SK-N-SH treated with all-trans-retinoic acid at 6 μM for 48 hours (cell line): Measurements from ENCODE around the gene TRIM22.

Experiments used
- POU6F1 ChIP-seq: fragments of 250-450 bp; sonication (Bioruptor Pico); IDR thresholded peaks from 2 replicates; pipeline ENCODE4 v1.8.0; 2021; ENCODE audit warnings: low read depth, mild to moderate bottlenecking, moderate library complexity, borderline replicate concordance
- PPARA ChIP-seq: fragments of 250-450 bp; sonication (Bioruptor Pico); IDR thresholded peaks from 2 replicates; pipeline ENCODE4 v1.5.0; 2020; ENCODE audit warnings: mild to moderate bottlenecking, borderline replicate concordance
- TCF4 ChIP-seq: fragments of 250-450 bp; sonication (Bioruptor Pico); IDR thresholded peaks from 2 replicates; pipeline ENCODE4 v1.8.0; 2021; ENCODE audit warnings: mild to moderate bottlenecking, moderate library complexity, borderline replicate concordance
- TOX ChIP-seq: fragments of 250-450 bp; sonication (Bioruptor Pico); IDR thresholded peaks from 2 replicates; pipeline ENCODE4 v1.8.0; 2021; ENCODE audit warnings: mild to moderate bottlenecking, moderate library complexity, borderline replicate concordance
- ZFP3 ChIP-seq: fragments of 250-450 bp; sonication (Bioruptor Pico); IDR thresholded peaks from 2 replicates; pipeline ENCODE4 v1.5.0; 2020; ENCODE audit warnings: mild to moderate bottlenecking, moderate library complexity
- ZFP30 ChIP-seq: fragments of 450-650 bp; formaldehyde crosslinking; IDR thresholded peaks from 2 replicates; pipeline ENCODE4 v1.5.0; 2022; ENCODE audit warnings: mild to moderate bottlenecking, moderate library complexity
- ZNF565 ChIP-seq: fragments of 450-650 bp; formaldehyde crosslinking; conservative IDR thresholded peaks from 2 replicates; pipeline ENCODE4 v1.5.0; 2020; ENCODE audit warnings: low read depth, mild to moderate bottlenecking, moderate library complexity
- TF ChIP-seq, protein P1 (sequence below): fragments of 250-450 bp; sonication (Bioruptor Pico); IDR thresholded peaks from 2 replicates; pipeline ENCODE4 v1.8.0; 2020; ENCODE audit warnings: mild to moderate bottlenecking, moderate library complexity, borderline replicate concordance
- TF ChIP-seq, protein P2 (sequence below): fragments of 250-450 bp; sonication (Bioruptor Pico); IDR thresholded peaks from 2 replicates; pipeline ENCODE4 v1.5.1; 2021; ENCODE audit warnings: mild to moderate bottlenecking, moderate library complexity
- TF ChIP-seq, protein P3 (sequence below): fragments of 250-450 bp; sonication (Bioruptor Pico); IDR thresholded peaks from 2 replicates; pipeline ENCODE4 v1.5.1; 2020; ENCODE audit warnings: low read depth, mild to moderate bottlenecking, moderate library complexity

- TF ChIP-seq, protein P1, sequence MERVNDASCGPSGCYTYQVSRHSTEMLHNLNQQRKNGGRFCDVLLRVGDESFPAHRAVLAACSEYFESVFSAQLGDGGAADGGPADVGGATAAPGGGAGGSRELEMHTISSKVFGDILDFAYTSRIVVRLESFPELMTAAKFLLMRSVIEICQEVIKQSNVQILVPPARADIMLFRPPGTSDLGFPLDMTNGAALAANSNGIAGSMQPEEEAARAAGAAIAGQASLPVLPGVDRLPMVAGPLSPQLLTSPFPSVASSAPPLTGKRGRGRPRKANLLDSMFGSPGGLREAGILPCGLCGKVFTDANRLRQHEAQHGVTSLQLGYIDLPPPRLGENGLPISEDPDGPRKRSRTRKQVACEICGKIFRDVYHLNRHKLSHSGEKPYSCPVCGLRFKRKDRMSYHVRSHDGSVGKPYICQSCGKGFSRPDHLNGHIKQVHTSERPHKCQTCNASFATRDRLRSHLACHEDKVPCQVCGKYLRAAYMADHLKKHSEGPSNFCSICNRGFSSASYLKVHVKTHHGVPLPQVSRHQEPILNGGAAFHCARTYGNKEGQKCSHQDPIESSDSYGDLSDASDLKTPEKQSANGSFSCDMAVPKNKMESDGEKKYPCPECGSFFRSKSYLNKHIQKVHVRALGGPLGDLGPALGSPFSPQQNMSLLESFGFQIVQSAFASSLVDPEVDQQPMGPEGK: no peak
- TF ChIP-seq PPARA (CRISPR knock-in tag) (no peak), ZNF565 (CRISPR knock-in tag) (no peak), ZFP30 (CRISPR knock-in tag) (no peak), TCF4 (CRISPR knock-in tag) (no peak), ZFP3 (CRISPR knock-in tag) (no peak), TOX (CRISPR knock-in tag) (no peak), POU6F1 (CRISPR knock-in tag) (no peak)
- TF ChIP-seq, protein P2, sequence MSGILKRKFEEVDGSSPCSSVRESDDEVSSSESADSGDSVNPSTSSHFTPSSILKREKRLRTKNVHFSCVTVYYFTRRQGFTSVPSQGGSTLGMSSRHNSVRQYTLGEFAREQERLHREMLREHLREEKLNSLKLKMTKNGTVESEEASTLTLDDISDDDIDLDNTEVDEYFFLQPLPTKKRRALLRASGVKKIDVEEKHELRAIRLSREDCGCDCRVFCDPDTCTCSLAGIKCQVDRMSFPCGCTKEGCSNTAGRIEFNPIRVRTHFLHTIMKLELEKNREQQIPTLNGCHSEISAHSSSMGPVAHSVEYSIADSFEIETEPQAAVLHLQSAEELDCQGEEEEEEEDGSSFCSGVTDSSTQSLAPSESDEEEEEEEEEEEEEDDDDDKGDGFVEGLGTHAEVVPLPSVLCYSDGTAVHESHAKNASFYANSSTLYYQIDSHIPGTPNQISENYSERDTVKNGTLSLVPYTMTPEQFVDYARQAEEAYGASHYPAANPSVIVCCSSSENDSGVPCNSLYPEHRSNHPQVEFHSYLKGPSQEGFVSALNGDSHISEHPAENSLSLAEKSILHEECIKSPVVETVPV: no peak
- TF ChIP-seq, protein P3, sequence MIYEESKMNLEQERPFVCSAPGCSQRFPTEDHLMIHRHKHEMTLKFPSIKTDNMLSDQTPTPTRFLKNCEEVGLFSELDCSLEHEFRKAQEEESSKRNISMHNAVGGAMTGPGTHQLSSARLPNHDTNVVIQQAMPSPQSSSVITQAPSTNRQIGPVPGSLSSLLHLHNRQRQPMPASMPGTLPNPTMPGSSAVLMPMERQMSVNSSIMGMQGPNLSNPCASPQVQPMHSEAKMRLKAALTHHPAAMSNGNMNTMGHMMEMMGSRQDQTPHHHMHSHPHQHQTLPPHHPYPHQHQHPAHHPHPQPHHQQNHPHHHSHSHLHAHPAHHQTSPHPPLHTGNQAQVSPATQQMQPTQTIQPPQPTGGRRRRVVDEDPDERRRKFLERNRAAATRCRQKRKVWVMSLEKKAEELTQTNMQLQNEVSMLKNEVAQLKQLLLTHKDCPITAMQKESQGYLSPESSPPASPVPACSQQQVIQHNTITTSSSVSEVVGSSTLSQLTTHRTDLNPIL (CRISPR knock-in tag): no peak
Observed at GRCh38 chr11:5737091-5737490, 47.5 kb downstream of the TRIM22 start.
